Measurements from ENCODE around the gene RPRML.
A peak's percentile ranks its signal among the peaks of the same experiment; 100 is the strongest.
"Not testable (repeated sequence)": the region's sequence is repeated elsewhere in the genome, so short reads cannot be mapped to it uniquely, and the experiment has no call there.

RPRML gene

DNA sequence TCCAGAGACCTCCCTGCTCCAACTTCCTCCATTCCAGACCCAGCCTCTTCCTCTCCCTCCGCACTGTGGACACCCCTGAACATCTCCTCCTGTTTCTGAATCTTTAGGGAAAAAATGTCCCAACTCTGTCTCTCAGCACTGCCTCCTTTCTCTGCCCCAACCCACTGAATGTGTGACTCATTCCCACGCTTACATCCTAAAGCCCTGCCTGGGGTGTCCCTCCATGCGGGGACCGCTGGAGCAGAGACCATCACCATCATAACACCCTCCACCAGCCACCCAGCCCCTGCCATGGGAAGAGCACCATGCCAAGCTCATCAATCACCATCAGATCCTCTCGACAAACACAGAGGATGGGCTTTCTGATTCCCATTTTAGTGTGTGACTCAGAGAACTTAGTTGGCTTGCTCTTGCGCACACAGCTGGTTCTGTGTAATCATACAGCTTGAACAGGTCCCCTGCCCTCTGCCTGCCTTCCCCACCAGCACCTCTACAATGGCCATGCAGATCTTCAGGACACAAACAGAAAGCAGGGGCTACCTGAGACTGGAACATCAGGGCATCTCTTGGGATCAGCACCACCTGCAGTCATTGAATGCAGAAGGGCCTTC, 10.7 kb downstream of the RPRML start:
- Mint-ChIP-seq H3K9me3 (no peaks in the 10 kb centered on the region), H3K36me3 (ENCODE audit: insufficient read depth) (peaks cover 2% of the 10 kb centered on the region), H3K4me1 (ENCODE audit: low read depth in 2 of 2) (no peaks in the 10 kb centered on the region), H3K27me3 (peaks cover 4 to 46% of the 10 kb centered on the region in 2 donors), H3K4me3 (no peak overlapping the region), H3K27ac (no peak overlapping the region)
- no peak for DNase-seq
- no peak for ATAC-seq (replicated peaks)

DNA sequence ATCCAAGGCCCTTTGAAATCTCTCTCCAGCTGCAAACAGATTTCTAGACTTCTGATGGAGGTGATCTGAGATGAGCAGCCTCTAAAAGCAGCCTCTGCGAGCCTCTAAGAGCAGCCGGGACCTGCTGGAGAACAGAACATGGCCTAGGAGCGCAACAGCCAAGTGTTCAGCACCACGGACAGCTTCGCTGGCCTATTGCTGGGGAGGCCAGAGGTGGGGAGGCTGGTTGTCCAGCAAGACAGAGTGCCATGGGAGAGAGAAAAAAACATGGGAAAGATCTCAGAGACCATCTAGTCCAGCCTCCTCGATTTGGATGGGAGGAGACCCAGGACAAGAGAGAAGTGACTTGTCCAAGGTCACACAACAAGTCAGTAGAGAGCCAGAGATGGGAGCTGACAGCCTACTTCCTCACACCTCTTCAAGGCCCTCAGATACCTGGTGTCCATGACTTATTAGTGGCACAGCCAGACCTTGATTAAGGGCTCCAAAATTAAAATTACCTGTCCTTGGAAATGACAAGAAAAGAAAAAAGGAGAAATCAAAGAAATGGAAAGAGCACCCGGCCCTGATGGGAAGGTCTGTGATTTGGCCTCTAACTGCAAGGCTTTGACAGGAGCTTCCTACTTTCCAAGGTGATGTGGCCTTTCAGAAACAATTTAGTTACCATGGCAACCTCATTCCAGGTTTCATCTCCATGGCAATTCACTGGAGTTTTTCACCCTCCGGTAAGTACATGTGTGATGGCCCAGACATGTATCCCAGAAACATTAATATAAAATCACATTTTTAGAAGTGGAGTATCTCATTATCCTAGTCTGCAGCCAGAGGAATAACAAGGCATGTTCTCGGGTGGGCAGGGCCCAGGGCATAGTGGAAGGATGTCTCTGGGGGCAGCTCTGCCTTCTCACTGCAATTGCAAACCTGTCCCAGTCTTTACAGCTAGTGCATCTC, 14.5 kb downstream of the RPRML start:
- peaks cover 5% of the 10 kb centered on the region in 2 donors for H3K4me1 Mint-ChIP-seq (ENCODE audit: low read depth in 2 of 2)
- no peak overlapping the region for H3K27ac Mint-ChIP-seq
- DNase-seq (no peak), ATAC-seq (replicated peaks) (no peak)
- peaks cover 4 to 48% of the 10 kb centered on the region in 2 donors for H3K27me3 Mint-ChIP-seq
- H3K9me3 Mint-ChIP-seq, result no peaks in the 10 kb centered on the region
- no peak overlapping the region for H3K4me3 Mint-ChIP-seq
- H3K36me3 Mint-ChIP-seq (ENCODE audit: insufficient read depth), result peaks cover 2% of the 10 kb centered on the region

DNA sequence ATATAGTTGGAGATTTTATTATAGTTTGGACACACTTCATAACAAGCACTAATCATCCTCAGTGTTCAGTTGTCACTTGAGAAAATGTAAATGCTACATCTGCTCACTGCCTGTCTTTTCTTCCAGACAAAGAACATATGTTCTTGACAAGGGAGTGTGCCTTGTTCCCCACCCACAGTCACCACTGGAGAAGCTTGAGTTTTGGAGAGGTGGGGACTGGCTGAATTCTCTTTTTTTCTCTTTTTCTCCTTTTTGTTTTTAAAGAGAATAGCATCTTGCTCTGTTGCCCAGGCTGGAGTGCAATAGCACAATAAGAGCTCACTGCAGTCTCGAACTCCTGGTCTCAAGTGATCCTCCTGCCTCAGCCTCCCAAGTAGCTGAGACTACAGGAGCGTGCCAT, 15.5 kb downstream of the RPRML start:
- ATAC-seq (replicated peaks) (no peak), DNase-seq (no peak)
- Mint-ChIP-seq H3K4me3 (no peak overlapping the region), H3K4me1 (ENCODE audit: low read depth in 2 of 2) (peaks cover 5% of the 10 kb centered on the region in 2 donors), H3K27me3 (peaks cover 4 to 55% of the 10 kb centered on the region in 2 donors), H3K9me3 (no peaks in the 10 kb centered on the region), H3K27ac (no peak overlapping the region), H3K36me3 (ENCODE audit: insufficient read depth) (peaks cover 2% of the 10 kb centered on the region)

DNA sequence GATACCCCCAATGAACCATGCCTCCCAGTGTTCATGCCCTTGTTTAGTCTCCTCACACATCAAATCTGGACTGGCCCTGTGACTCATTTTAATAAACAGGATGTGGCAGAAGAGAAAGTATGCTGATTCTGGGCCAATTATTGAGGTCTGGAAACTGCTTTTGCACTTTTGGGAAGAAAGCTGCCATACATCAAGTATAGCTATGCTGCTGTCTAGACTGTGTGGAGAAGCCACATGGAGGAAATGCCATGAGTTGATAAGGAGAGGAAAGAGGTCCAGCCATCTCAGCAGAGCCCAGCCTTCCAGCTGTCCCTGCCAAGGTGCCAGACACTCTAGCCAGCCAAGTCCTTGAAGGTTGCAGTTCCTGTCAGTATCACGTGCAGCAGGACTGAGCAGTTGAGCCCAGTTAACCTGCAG, 16.7 kb downstream of the RPRML start:
- H3K27me3 Mint-ChIP-seq, result peaks cover 4 to 61% of the 10 kb centered on the region in 2 donors
- H3K4me3 Mint-ChIP-seq, result no peak overlapping the region
- ATAC-seq (replicated peaks), result peak; percentile 19
- H3K9me3 Mint-ChIP-seq, result no peaks in the 10 kb centered on the region
- no peak for DNase-seq
- H3K4me1 Mint-ChIP-seq (ENCODE audit: low read depth in 2 of 2), result peaks cover 5 to 9% of the 10 kb centered on the region in 2 donors
- H3K27ac Mint-ChIP-seq, result peak overlapping the region in 1 of 2 donors; percentile 20
- peaks cover under 1% of the 10 kb centered on the region for H3K36me3 Mint-ChIP-seq (ENCODE audit: insufficient read depth)

DNA sequence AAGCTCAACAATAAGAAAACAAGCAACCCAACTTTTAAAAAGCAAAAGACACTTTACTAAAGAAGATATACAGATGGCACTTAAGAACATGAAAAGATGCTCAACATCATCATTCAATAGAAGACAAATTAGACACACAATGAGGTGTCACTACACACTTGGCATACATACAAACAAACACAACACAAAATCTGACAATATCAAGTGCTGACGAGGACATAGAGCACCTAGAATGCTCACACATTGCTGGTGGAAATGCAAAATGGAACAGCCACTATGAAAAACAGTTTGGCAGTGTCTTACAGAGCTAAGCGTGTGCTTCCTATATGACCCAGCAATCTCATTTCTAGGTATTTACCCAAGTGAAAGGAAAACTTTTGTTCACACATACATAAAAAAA, 18.9 kb downstream of the RPRML start:
- H3K27ac Mint-ChIP-seq, result no peak overlapping the region
- no peaks in the 10 kb centered on the region for H3K36me3 Mint-ChIP-seq (ENCODE audit: insufficient read depth)

DNA sequence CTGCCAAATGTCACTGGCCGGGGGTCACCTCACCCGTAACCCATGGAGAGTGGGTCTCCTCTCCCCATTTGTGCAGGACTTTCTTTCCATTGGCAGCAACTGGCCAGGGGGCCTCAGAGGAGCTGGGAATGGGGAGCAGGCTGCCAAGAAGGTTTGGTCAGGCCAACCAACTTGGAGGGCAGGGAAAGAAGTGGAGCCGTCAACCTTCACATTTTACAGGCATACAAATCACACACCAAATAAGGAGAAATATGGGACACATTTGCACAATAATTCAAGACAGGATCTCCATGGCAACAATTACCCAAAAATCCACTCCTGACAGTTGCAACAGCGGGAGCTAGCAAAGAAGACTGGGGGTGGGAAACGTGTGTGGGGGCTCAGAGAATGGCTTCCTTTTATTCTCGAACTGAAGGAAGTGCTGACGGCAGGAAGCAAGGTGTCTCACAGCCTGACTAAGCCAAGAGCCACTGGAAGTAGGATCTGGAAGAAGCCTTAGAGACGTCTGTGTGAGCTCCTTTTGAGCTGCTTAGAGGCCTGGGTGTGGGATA, 20.9 kb downstream of the RPRML start:
- Mint-ChIP-seq H3K36me3 (ENCODE audit: insufficient read depth) (no peaks in the 10 kb centered on the region), H3K9me3 (no peaks in the 10 kb centered on the region), H3K4me3 (no peak overlapping the region), H3K27ac (no peak overlapping the region), H3K27me3 (peaks cover 0 to 26% of the 10 kb centered on the region in 2 donors), H3K4me1 (ENCODE audit: low read depth in 2 of 2) (peaks cover 5 to 9% of the 10 kb centered on the region in 2 donors)
- no peak for DNase-seq
- ATAC-seq (replicated peaks), result no peak

More for the DNA sequence above, 18.9 kb downstream of the RPRML start:
- no peaks in the 10 kb centered on the region for H3K9me3 Mint-ChIP-seq
- ATAC-seq (replicated peaks), result no peak
- no peak overlapping the region for H3K4me3 Mint-ChIP-seq
- DNase-seq, result no peak
- H3K27me3 Mint-ChIP-seq, result peaks cover 4 to 39% of the 10 kb centered on the region in 2 donors
- peaks cover 5 to 9% of the 10 kb centered on the region in 2 donors for H3K4me1 Mint-ChIP-seq (ENCODE audit: low read depth in 2 of 2)

DNA sequence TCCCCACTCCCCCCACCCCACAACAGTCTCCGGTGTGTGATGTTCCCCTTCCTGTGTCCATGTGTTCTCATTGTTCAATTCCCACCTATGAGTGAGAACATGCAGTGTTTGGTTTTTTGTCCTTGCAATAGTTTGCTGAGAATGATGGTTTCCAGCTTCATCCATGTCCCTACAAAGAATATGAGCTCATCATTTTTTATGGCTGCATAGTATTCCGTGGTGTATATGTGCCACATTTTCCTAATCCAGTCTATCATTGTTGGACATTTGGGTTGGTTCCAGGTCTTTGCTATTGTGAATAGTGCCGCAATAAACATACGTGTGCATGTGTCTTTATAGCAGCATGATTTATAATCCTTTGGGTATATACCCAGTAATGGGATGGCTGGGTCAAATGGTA, 25.9 kb downstream of the RPRML start:
- H3K36me3 Mint-ChIP-seq (ENCODE audit: insufficient read depth); H3K27me3 Mint-ChIP-seq; H3K4me1 Mint-ChIP-seq (ENCODE audit: low read depth in 2 of 2); H3K9me3 Mint-ChIP-seq; H3K27ac Mint-ChIP-seq; ATAC-seq (replicated peaks); H3K4me3 Mint-ChIP-seq; DNase-seq: not testable (repeated sequence)

DNA sequence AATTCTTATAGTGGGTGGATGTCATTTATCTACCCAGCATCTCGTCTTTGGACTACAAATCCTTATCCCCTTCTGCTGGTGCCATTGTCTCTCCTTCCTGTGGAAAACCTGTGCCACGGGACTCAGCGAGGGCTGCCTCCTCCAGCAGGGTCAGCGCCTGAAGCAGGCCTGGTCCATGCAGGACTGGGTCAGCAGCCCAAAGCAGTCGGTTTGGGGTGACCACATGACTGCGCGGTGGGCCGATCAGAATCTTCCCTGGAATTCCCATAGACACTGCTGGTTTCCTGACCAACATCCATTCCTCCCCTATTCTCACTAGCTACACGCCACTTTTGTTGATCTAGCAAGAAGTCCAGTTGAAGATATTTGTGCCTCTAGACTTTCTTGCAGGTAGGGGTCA, 26.9 kb downstream of the RPRML start:
- H3K9me3 Mint-ChIP-seq, result no peaks in the 10 kb centered on the region
- peaks cover 5 to 6% of the 10 kb centered on the region in 2 donors for H3K4me1 Mint-ChIP-seq (ENCODE audit: low read depth in 2 of 2)
- H3K27ac Mint-ChIP-seq, result peak overlapping the region in 1 of 2 donors; percentile 38
- peaks cover 3% of the 10 kb centered on the region for H3K36me3 Mint-ChIP-seq (ENCODE audit: insufficient read depth)
- DNase-seq, result no peak
- H3K4me3 Mint-ChIP-seq, result no peak overlapping the region
- ATAC-seq (replicated peaks), result no peak
- H3K27me3 Mint-ChIP-seq, result no peaks in the 10 kb centered on the region

DNA sequence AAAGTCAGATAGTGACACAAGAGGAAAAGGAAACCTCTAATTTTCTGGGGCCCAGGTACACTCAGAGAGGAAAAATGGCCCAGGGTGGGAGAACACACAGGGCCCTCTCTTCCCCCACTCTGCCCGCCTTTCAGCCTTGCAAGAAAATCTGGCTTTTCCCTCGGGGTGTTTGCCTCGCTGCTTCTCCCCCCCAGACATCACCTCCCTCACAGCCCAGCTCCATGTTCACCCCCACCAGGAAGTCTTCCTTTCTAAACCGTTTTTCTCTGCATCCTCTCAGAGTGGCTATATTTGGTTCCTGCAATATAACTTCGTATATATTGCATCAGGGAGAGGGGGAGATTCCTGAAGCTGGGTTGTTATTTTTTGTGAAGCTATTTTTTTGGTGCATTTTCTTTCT, 27.3 kb downstream of the RPRML start:
- no peak for ATAC-seq (replicated peaks)
- H3K4me1 Mint-ChIP-seq (ENCODE audit: low read depth in 2 of 2), result peaks cover 7% of the 10 kb centered on the region in 2 donors
- peak overlapping the region in 1 of 2 donors; percentile 38 for H3K27ac Mint-ChIP-seq
- H3K9me3 Mint-ChIP-seq, result no peaks in the 10 kb centered on the region
- H3K4me3 Mint-ChIP-seq, result no peak overlapping the region
- DNase-seq, result no peak
- no peaks in the 10 kb centered on the region for H3K27me3 Mint-ChIP-seq
- H3K36me3 Mint-ChIP-seq (ENCODE audit: insufficient read depth), result peaks cover 3% of the 10 kb centered on the region

DNA sequence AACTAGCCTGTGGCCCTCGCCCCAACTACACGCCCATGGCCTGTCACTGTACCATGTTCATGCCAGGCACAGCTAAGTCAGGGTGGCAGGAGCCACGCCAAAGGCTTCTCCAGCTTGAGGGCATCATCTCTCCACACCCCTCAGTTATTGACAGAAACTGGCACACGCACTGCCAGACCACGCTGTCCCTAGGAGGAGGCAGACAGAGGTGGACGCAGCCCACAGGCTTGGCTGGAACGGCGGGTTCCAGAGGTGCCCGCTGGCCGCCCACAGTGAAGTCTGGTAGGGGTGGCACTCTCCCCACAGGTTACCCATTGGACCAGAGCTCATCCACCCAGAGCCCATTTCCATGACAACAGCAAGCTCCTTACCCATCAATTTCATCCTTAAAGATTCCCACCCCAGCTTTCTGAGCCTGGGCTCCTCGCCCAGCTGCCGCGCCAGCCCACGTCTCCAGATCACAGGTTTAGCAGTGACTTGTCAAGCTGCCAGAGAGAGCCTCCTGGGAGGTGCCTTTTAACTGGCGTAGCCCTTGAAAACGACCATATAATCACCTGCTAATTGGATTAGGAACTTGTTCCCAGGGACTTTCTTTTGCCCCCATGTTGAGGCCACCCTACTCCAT, 27.9 kb downstream of the RPRML start:
- Mint-ChIP-seq H3K36me3 (ENCODE audit: insufficient read depth) (peaks cover 3% of the 10 kb centered on the region), H3K4me1 (ENCODE audit: low read depth in 2 of 2) (peaks cover 8 to 9% of the 10 kb centered on the region in 2 donors), H3K27ac (no peak overlapping the region), H3K9me3 (no peaks in the 10 kb centered on the region), H3K27me3 (no peaks in the 10 kb centered on the region), H3K4me3 (no peak overlapping the region)
- ATAC-seq (replicated peaks), result no peak
- DNase-seq, result no peak

DNA sequence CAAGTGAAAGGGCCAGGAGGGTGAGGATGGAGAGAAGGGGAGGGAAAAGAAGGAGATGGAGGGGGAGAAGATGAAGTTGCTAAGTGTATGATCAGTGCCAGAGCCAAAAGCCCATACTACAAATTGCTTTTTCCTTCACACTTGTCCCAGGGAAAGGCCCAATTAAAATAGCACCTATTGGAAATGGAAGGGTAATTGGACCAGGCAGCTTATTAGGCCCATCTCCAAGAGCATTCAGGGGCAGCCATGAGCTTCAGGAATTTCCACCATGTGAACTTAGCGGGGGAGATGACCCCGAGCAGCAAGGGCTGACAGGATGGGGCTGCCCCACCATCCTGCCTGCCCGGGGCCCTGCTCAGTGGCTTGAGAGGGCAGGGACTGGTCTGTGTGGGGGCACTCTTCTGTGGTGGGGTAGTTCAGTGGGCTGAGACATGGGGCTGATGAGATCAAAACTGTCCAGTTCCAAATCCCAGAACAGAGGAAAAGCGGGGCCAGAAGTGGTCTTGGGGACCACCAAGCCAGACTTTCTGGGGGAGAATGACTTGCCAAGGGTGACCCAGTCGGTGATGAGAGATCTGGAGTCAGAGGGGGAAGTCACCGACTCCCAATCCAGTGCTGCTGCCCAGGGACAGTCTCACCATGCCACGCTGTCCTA, 28.6 kb downstream of the RPRML start:
- no peak for ATAC-seq (replicated peaks)
- Mint-ChIP-seq H3K4me3 (no peak overlapping the region), H3K9me3 (no peaks in the 10 kb centered on the region), H3K4me1 (ENCODE audit: low read depth in 2 of 2) (peaks cover 8 to 9% of the 10 kb centered on the region in 2 donors), H3K27ac (no peak overlapping the region), H3K36me3 (ENCODE audit: insufficient read depth) (peaks cover 3% of the 10 kb centered on the region), H3K27me3 (no peaks in the 10 kb centered on the region)
- DNase-seq, result no peak

DNA sequence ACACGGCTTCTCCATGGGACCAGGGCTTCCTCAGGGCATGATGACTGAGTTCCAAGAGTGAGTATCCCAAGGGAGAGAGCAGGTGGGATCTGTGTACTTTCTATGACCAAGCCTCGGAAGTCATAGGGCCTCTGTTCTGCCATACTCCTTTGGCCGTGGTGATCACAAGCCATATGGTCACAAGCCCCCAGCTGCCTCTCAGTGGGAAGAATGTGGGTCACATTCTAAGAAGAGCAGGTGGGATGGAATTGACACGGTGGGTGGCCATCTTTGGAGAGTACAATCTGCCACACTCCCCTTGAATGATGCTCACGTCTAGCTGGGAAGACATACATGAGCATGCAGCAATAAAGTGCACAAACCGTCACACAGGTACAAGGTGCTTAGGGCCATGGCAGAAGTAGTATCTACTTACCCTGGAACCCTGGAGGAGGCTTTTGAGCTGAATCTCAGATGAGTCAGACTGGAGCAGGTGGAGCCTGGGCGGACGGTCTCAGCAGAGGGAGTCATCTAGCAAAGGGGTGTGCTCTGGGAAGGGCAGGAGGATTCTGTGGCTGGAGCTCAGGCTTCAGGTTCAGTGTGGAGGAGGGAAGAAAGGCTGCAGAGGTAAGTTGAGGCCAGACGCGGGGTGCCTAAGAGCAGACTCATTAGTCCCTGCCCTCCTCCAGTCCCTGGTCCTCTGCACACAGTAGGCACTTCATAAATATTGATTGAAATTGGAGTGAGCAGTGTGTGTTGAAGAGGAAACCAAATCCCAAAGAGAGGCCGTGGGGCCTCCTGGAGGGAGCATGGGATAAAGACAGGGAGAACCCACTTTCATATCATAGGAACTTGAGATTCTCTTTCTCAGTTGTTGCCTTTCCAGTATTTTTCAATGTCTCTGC, 29.5 kb downstream of the RPRML start:
- Mint-ChIP-seq H3K9me3 (no peaks in the 10 kb centered on the region), H3K27ac (no peak overlapping the region), H3K4me1 (ENCODE audit: low read depth in 2 of 2) (peaks cover 12% of the 10 kb centered on the region in 2 donors), H3K4me3 (no peak overlapping the region), H3K36me3 (ENCODE audit: insufficient read depth) (peaks cover 3% of the 10 kb centered on the region), H3K27me3 (no peaks in the 10 kb centered on the region)
- DNase-seq, result no peak
- ATAC-seq (replicated peaks), result no peak

Measured in effector memory CD8-positive, alpha-beta T cell (primary cell).